Kidney epithelial cell (primary cell): Measurements from ENCODE around the gene ENOX2. TPM values are rescaled to one million over a fixed set of nuclear protein-coding genes. Genes with fewer than 3 reads are reported as not detected.
A peak's percentile ranks its signal among the peaks of the same experiment; 100 is the strongest.

Experiments used
- DNase-seq: peaks from one replicate; pipeline ENCODE4 v3.0.0-alpha.2; 2010; ENCODE audit warnings: low read depth
- H3K27me3 ChIP-seq: 2 replicates; pipeline ENCODE4 v1.6.0; 2011; ENCODE audit warnings: low read length; ENCODE audit not compliant: control insufficient read depth, insufficient read depth
- H3K36me3 ChIP-seq: 2 replicates; pipeline ENCODE4 v1.5.1; 2011; ENCODE audit warnings: low read length; ENCODE audit not compliant: control insufficient read depth, insufficient read depth
- H3K4me3 ChIP-seq: 2 replicates; pipeline ENCODE4 v1.5.1; 2011; ENCODE audit warnings: low read depth, mild to moderate bottlenecking, control low read depth, low read length
- total RNA-seq: library from RNA; depleted of rRNA; stranded (reverse); fragments of >200 nt; gene quantifications from 2 replicates; pipeline ENCODE4 v1.2.3, GENCODE V29; 2015
- TF ChIP-seq, protein P1 (sequence below): IDR thresholded peaks from 2 replicates; pipeline ENCODE4 v1.5.1; 2011; ENCODE audit warnings: mild to moderate bottlenecking, moderate library complexity, low read length, control low read depth, inconsistent platforms; ENCODE audit not compliant: insufficient read depth, poor library complexity, severe bottlenecking

ENOX2 gene
- total RNA-seq, 1 donor from 2014 or later, result 15.1 TPM

DNA sequence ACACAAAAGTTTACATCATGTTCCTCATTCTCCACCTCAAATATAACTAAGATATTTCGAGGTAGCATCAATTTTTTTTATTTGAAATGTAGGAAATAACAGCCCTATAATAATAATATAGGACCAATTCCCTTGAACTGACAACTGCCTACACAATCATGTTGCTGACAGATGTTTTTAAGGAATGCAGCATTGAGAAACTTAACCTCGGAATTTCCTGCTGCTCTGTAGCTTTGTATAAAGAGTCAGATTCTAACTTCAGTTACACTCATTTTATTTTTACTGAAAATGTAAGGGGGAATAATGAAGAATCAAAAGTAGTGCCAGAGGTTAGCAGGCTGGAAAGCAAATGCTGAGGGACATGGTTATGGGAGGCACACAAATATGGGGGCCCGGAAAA, 265.4 kb downstream of the ENOX2 start:
- Histone ChIP-seq H3K27me3 (no peaks in the 10 kb centered on the region), H3K36me3 (no peaks in the 10 kb centered on the region), H3K4me3 (no peak overlapping the region)
- TF ChIP-seq, protein P1, sequence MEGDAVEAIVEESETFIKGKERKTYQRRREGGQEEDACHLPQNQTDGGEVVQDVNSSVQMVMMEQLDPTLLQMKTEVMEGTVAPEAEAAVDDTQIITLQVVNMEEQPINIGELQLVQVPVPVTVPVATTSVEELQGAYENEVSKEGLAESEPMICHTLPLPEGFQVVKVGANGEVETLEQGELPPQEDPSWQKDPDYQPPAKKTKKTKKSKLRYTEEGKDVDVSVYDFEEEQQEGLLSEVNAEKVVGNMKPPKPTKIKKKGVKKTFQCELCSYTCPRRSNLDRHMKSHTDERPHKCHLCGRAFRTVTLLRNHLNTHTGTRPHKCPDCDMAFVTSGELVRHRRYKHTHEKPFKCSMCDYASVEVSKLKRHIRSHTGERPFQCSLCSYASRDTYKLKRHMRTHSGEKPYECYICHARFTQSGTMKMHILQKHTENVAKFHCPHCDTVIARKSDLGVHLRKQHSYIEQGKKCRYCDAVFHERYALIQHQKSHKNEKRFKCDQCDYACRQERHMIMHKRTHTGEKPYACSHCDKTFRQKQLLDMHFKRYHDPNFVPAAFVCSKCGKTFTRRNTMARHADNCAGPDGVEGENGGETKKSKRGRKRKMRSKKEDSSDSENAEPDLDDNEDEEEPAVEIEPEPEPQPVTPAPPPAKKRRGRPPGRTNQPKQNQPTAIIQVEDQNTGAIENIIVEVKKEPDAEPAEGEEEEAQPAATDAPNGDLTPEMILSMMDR, result no peak
- DNase-seq, result no peak

DNA sequence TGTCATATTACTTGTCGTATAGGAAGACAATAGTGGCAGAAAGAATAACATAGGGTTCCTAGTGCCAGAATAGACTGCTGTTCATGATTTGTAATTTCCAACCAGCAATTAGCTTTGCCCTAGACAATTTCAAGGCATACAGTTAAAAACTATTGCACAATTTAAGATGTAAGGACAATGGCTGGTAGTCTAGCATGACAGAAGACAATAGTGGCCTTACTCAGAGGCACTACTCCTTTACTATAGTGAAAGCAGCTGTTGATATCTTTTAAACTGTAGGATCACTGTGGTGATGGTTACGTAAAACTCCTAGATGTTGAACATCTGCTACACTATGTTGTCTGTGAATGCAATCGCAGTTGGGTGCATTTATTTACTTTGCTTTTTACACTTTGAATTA, 266.7 kb downstream of the ENOX2 start:
- Histone ChIP-seq H3K27me3 (no peaks in the 10 kb centered on the region), H3K4me3 (no peak overlapping the region), H3K36me3 (no peaks in the 10 kb centered on the region)
- TF ChIP-seq, protein P1, result no peak
- DNase-seq, result no peak

DNA sequence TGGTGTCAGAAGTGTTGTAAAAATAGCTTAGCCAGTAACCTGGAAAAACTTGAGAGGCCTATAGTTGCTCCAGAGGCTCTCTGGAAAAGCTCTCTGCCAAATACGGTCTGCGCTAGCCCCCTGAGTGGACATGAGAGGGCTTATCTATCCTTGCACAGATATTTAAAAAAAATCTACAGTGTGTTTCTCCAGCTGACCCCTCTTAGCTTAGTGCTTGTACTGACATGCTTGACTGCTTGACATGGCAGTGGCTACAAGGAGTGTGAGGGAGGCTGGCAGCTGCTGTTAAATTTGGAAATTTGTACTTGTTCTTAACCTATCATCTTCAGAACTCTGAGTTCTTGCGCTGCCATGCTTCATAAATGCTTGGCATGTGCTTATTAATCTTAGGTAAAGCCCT, 272.0 kb downstream of the ENOX2 start:
- Histone ChIP-seq H3K4me3 (no peak overlapping the region), H3K36me3 (no peaks in the 10 kb centered on the region), H3K27me3 (no peaks in the 10 kb centered on the region)
- TF ChIP-seq, protein P1, result no peak
- no peak for DNase-seq

DNA sequence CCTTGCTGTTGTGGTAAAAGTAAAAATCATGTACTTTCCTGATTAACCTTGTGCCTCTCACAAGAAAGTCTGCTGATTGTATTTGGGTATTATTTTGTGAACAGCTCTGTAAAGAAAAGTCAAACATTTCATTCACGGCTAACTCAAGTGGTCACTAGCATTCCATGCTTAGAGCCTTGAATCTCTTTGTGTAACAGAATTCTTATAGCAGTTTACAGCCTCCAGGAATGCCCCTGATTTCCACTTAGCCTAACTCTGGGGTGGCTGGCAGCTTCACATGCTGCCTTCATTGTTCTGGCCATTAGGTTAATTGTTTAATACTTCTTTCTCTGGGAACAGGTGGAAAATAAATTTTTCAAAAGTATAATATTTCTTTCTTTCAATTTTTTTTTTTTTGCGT, 274.5 kb downstream of the ENOX2 start:
- DNase-seq, result no peak
- Histone ChIP-seq H3K36me3 (no peaks in the 10 kb centered on the region), H3K4me3 (no peak overlapping the region), H3K27me3 (no peaks in the 10 kb centered on the region)
- TF ChIP-seq, protein P1, result no peak

DNA sequence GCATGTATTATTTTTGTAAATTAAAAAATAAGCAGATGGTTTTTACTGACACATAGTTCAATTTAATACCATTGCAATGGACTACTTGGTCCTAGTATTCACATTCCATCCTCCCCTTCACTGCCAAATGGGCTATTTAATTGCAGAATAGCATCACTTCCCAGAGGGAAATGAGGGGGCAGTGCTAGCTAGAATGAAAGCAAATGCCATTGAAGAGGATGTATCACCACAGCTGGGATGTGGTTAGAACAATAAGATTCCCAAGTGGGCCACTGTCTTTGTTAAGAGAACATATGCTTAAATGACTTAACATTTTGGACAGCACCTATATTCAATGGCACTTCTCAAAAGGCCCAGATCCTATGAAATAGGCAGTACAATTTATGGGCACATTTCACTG, 276.5 kb downstream of the ENOX2 start:
- no peak for DNase-seq
- Histone ChIP-seq H3K27me3 (no peaks in the 10 kb centered on the region), H3K36me3 (no peaks in the 10 kb centered on the region), H3K4me3 (no peak overlapping the region)
- TF ChIP-seq, protein P1, result no peak

DNA sequence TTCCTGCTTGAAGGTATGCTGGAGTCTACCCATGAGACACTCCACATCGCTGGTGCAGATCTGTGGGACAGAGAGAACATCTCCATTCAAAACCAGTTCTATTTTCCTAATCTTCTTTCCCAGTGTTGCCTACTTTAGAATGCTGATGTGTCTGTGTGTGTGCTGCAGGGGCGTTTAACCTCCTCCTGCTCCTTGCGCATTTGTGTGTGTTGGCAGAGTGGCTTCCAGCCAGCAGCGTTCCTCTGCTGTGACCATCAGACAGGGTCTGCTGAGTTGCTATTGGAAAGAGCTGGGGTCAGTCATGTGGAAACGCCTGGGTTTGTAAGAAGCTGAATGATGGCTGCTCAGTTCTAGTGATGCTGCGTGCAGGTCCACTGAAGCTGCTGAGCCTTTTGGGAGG, 277.6 kb downstream of the ENOX2 start:
- TF ChIP-seq, protein P1, result no peak
- no peaks in the 10 kb centered on the region for H3K36me3 ChIP-seq
- peak; percentile 18 for DNase-seq

More for the DNA sequence above, 277.6 kb downstream of the ENOX2 start:
- no peaks in the 10 kb centered on the region for H3K27me3 ChIP-seq
- H3K4me3 ChIP-seq, result no peak overlapping the region
